Natural killer cell (primary cell): Measurements from ENCODE around the gene ZNF287. TPM values are rescaled to one million over a fixed set of nuclear protein-coding genes. Genes with fewer than 3 reads are reported as not detected.

Source experiments
- ATAC-seq, 3 donors: fragments of 150-1000 bp in 2 of 3; fragments of 200-7000 bp in 1 of 3; cut with Tn5 transposase; 1 replicate in 1 of 3; 2 replicates in 2 of 3; pipeline ENCODE4 v1.10.0; 2021; ENCODE audit warnings: mild to moderate bottlenecking in 2 of 3, moderate library complexity in 2 of 3
- DNase-seq, 2 donors: peaks; one replicate each; pipeline versions ENCODE4 v3.0.0 to v3.0.0-alpha.2; 2013 to 2021; ENCODE audit warnings: mixed read lengths in 1 of 2
- H3K27ac ChIP-seq: one replicate; pipeline ENCODE4 v1.5.1; 2013; ENCODE audit warnings: mild to moderate bottlenecking, low read length
- H3K27me3 ChIP-seq: one replicate; pipeline ENCODE4 v1.6.1; 2013; ENCODE audit warnings: low read length; ENCODE audit not compliant: control insufficient read depth, insufficient read depth
- H3K36me3 ChIP-seq: one replicate; pipeline ENCODE4 v1.6.1; 2013; ENCODE audit warnings: low read length; ENCODE audit not compliant: control insufficient read depth, insufficient read depth
- H3K4me1 ChIP-seq: one replicate; pipeline ENCODE4 v1.6.1; 2013; ENCODE audit warnings: low read length; ENCODE audit not compliant: control insufficient read depth, insufficient read depth
- H3K4me3 ChIP-seq: one replicate; pipeline ENCODE4 v1.5.1; 2013; ENCODE audit warnings: low read length
- H3K9me3 ChIP-seq: one replicate; pipeline ENCODE4 v1.6.1; 2013; ENCODE audit warnings: low read length; ENCODE audit not compliant: control insufficient read depth, insufficient read depth
- H3K27ac Mint-ChIP-seq, 2 donors: one replicate each; pipeline ENCODE4 v1.8.0; 2022; ENCODE audit warnings: mild to moderate bottlenecking in 2 of 2, mixed read lengths in 2 of 2, moderate library complexity in 1 of 2
- H3K27me3 Mint-ChIP-seq, 2 donors: one replicate each; pipeline ENCODE4 v1.8.0; 2022; ENCODE audit warnings: low read depth in 2 of 2, mixed read lengths in 2 of 2
- H3K36me3 Mint-ChIP-seq: one replicate; pipeline ENCODE4 v1.8.0; 2022; ENCODE audit warnings: mixed read lengths
- H3K4me1 Mint-ChIP-seq, 2 donors: one replicate each; pipeline ENCODE4 v1.8.0; 2022; ENCODE audit warnings: mixed read lengths in 2 of 2
- H3K4me3 Mint-ChIP-seq: one replicate; pipeline ENCODE4 v1.8.0; 2022; ENCODE audit warnings: mild to moderate bottlenecking, moderate library complexity, mixed read lengths
- H3K9me3 Mint-ChIP-seq, 2 donors: one replicate each; pipeline ENCODE4 v1.8.0; 2022; ENCODE audit warnings: mixed read lengths in 2 of 2
- WGBS: methylation state at CpG from one replicate; pipeline ENCODE4 v1.1.7; 2013; ENCODE audit warnings: missing lambda C conversion rate; ENCODE audit not compliant: insufficient coverage; 5-methylcytosine and 5-hydroxymethylcytosine counted together
- intact Hi-C: fragments of 100-400 bp; cut with micrococcal nuclease; formaldehyde crosslinking; loops from one replicate; pipeline ENCODE4 v1.14.2; 2022
- total RNA-seq, 4 donors: library from RNA; stranded (reverse); fragments of 120-200 nt in 1 of 4; gene quantifications; one replicate each; pipeline versions ENCODE4 v1.2.3 to v1.2.4, GENCODE V29; 2013 to 2022
- TF ChIP-seq, protein P1 (sequence below): fragments of 200-600 bp; IDR thresholded peaks from one replicate; pipeline ENCODE4 v1.8.0; 2022; ENCODE audit warnings: antibody characterized with exemption

The ZNF287 gene
- total RNA-seq, 3 donors from 2014 or later (not counting 1 experiment from before 2014, with no cell fraction given) = 2.4 to 7.4 (median 5.3) TPM

DNA sequence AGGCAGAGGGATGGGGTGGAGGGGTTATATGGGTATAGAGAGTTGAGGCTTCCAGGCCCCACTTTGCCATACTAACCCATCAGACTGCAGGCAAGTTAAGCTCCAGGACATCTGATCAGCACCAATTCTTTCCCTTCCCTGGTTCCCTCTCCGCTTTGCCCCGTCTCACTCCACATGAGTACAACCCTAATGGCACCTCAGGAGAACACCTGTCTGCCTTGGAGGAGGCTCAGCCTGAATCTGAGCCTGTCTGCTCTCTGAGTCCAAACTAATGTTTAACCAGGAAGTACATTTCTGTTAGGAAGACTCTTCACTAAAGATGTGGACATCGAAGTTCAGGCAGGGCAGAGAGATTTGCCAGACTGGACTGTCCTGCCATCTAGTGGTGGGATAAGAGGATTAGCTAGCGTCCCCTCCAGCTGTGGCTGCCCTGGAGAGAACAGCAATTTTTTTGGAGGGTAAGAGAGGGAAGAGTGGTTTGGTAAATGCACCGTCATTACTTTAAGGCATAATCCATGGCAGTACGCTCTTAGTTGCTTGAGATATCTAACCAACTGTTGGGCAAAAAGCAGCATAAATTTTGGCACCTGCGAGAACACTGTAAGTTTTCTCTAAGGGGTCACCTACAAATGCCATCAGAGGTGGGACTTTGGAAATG lies 47.8 kb downstream of the ZNF287 start:
- Mint-ChIP-seq H3K4me1 (peaks cover 6 to 7% of the 10 kb centered on the region in 2 donors), H3K9me3 (no peaks in the 10 kb centered on the region), H3K27me3 (peaks cover 17 to 22% of the 10 kb centered on the region in 2 donors), H3K4me3 (no peak overlapping the region), H3K27ac (peak overlapping the region in 1 of 2 donors; percentile 53), H3K36me3 (no peaks in the 10 kb centered on the region)
- 37% methylated on average over 7 of the region's 7 CpGs for WGBS
- Histone ChIP-seq H3K27ac (no peak overlapping the region), H3K9me3 (no peaks in the 10 kb centered on the region), H3K4me1 (peaks cover 7% of the 10 kb centered on the region), H3K36me3 (no peaks in the 10 kb centered on the region), H3K27me3 (peaks cover 2% of the 10 kb centered on the region), H3K4me3 (no peak overlapping the region)
- ATAC-seq (peak; percentile 94 to 99 (median 98)), DNase-seq (peak; percentile 41 to 87)
- TF ChIP-seq, protein P1, sequence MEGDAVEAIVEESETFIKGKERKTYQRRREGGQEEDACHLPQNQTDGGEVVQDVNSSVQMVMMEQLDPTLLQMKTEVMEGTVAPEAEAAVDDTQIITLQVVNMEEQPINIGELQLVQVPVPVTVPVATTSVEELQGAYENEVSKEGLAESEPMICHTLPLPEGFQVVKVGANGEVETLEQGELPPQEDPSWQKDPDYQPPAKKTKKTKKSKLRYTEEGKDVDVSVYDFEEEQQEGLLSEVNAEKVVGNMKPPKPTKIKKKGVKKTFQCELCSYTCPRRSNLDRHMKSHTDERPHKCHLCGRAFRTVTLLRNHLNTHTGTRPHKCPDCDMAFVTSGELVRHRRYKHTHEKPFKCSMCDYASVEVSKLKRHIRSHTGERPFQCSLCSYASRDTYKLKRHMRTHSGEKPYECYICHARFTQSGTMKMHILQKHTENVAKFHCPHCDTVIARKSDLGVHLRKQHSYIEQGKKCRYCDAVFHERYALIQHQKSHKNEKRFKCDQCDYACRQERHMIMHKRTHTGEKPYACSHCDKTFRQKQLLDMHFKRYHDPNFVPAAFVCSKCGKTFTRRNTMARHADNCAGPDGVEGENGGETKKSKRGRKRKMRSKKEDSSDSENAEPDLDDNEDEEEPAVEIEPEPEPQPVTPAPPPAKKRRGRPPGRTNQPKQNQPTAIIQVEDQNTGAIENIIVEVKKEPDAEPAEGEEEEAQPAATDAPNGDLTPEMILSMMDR = peak; percentile 79
- intact Hi-C loops = loop anchor here (1.0 to 2.0 kb wide), 3 partner anchors 68 to 158 kb away; no protein-coding TSS in a partner anchor

DNA sequence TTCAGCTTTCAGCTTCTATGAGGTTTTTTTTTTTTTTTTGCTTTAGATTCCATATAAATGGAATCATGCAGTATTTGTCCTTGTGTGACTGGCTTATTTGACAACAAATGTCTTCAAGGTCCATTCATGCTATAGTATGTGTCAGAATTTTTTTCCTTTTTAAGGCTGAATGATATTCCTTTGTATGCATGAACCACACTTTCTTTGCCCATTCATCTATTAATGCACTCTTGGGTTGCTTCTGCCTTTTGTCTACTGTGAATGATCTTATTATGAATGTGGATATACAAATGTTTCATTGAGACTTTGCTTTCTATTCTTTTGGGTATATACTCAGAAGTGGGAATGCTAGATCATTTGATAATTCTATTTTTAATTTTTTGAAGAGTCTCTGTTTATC lies 50.0 kb downstream of the ZNF287 start:
- H3K9me3 Mint-ChIP-seq = no peaks in the 10 kb centered on the region
- no peaks in the 10 kb centered on the region for H3K9me3 ChIP-seq
- ATAC-seq = no peak
- H3K27ac ChIP-seq = no peak overlapping the region
- no peaks in the 10 kb centered on the region for H3K36me3 ChIP-seq
- H3K4me3 ChIP-seq = no peak overlapping the region
- H3K4me1 ChIP-seq = peaks cover 7% of the 10 kb centered on the region
- peaks cover 24 to 30% of the 10 kb centered on the region in 2 donors for H3K27me3 Mint-ChIP-seq
- H3K4me1 Mint-ChIP-seq = peaks cover 6 to 7% of the 10 kb centered on the region in 2 donors
- H3K4me3 Mint-ChIP-seq = no peak overlapping the region
- no peak overlapping the region for H3K27ac Mint-ChIP-seq
- TF ChIP-seq, protein P1 = no peak
- no peaks in the 10 kb centered on the region for H3K36me3 Mint-ChIP-seq
- intact Hi-C loops = no loop called here
- no peak for DNase-seq
- no peaks in the 10 kb centered on the region for H3K27me3 ChIP-seq

DNA sequence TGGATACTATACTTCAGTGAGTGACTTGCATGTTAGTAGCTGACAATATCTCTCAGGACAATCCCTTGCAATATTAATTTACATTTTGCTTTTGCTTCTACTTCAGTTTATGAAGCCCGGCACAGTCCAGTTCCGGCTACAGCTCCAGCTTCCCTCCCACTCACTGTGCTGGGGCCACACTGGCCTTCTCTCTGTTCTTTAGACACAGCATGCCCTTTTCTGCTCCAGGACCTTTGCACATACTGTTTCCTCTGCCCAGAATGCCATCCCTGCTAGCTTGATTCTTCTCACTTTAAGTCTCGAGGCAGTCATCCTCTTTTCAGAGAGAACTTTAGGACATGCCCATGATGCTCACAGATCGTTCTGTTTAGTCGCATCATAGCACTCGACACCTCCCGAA lies 51.5 kb downstream of the ZNF287 start:
- ATAC-seq (no peak), DNase-seq (no peak)
- Mint-ChIP-seq H3K36me3 (no peaks in the 10 kb centered on the region), H3K4me3 (no peak overlapping the region), H3K27ac (no peak overlapping the region), H3K27me3 (peaks cover 33 to 37% of the 10 kb centered on the region in 2 donors), H3K9me3 (no peaks in the 10 kb centered on the region), H3K4me1 (peaks cover 6 to 7% of the 10 kb centered on the region in 2 donors)
- Histone ChIP-seq H3K9me3 (no peaks in the 10 kb centered on the region), H3K4me3 (no peak overlapping the region), H3K27ac (no peak overlapping the region), H3K4me1 (peaks cover 7% of the 10 kb centered on the region), H3K27me3 (no peaks in the 10 kb centered on the region), H3K36me3 (no peaks in the 10 kb centered on the region)
- TF ChIP-seq, protein P1 = no peak
- intact Hi-C loops = no loop called here
- 87% methylated on average over 7 of the region's 7 CpGs for WGBS

DNA sequence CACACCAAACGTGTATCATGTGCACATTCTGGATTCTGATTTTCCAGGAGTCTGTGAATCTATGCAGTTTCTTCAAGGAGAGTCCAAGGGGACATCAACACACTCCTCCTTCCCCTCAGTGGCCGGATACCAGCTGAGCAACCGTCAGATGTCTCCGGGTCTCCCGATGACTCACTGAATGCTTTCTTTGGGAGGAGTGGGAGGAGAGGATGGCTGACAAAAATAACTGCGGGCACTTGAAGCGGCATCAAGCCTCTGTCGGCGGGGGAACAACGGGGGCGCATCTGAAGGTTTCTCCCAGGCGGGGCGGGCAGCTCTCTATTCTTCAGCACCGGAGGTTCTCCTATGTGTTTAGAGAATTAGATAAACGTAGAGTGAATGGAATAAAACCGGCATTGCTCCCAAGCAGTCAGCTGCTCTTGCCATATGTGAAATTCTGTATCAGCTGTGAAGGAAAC lies 52.4 kb downstream of the ZNF287 start:
- ATAC-seq = no peak
- intact Hi-C loops = no loop called here
- Histone ChIP-seq H3K27me3 (no peaks in the 10 kb centered on the region), H3K4me1 (peaks cover 12% of the 10 kb centered on the region), H3K9me3 (no peaks in the 10 kb centered on the region), H3K27ac (no peak overlapping the region), H3K4me3 (no peak overlapping the region), H3K36me3 (no peaks in the 10 kb centered on the region)
- Mint-ChIP-seq H3K9me3 (no peaks in the 10 kb centered on the region), H3K27ac (no peak overlapping the region), H3K27me3 (peaks cover 33 to 37% of the 10 kb centered on the region in 2 donors), H3K4me3 (no peak overlapping the region), H3K36me3 (no peaks in the 10 kb centered on the region), H3K4me1 (peaks cover 6 to 14% of the 10 kb centered on the region in 2 donors)
- 55% methylated on average over 15 of the region's 16 CpGs for WGBS
- no peak for DNase-seq
- TF ChIP-seq, protein P1 = no peak
